Measurements from ENCODE around the gene ATP2B3. TPM values are rescaled to one million over a fixed set of nuclear protein-coding genes. Genes with fewer than 3 reads are reported as not detected.

The ATP2B3 gene
- total RNA-seq, 6 donors from 2014 or later: 0.10 to 0.55 (median 0.33) TPM; not detected in 2

DNA sequence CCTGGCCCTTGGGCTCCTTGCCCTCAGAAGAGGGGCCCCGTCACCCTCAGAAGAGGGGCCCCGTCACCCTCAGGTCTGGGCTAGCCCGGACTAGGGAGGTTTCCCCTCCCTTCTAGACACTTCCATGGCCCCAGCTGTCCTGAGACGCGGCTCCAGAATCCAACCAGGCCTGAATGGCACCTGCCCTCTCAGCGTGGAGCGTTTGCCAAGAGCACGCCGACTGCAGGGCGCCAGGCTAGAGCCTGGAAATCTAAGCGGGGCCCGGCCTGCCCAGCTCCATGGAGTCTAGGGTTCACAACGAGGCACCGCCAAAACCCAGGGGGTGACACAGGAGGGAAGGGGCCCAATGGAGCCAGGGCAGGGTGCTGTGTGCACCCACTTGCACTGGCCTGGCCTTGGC is 7.8 kb upstream of the ATP2B3 start:
- H3K27me3 ChIP-seq: no peaks in the 10 kb centered on the region
- 88% methylated on average over 11 of the region's 14 CpGs; no CpG with 5 or more reads in 1 of the 2 donors for WGBS, 2 donors
- H3K4me1 ChIP-seq: peaks cover 0 to 5% (median 0%) of the 10 kb centered on the region in 4 donors
- no peak overlapping the region for H3K27ac ChIP-seq
- DNase-seq: no peak
- no peak overlapping the region for H3K4me3 ChIP-seq
- no peaks in the 10 kb centered on the region for H3K36me3 ChIP-seq
- TF ChIP-seq POLR2AphosphoS5 (IDR thresholded peaks at IDR 0.05): no peak
- TF ChIP-seq, protein P1, sequence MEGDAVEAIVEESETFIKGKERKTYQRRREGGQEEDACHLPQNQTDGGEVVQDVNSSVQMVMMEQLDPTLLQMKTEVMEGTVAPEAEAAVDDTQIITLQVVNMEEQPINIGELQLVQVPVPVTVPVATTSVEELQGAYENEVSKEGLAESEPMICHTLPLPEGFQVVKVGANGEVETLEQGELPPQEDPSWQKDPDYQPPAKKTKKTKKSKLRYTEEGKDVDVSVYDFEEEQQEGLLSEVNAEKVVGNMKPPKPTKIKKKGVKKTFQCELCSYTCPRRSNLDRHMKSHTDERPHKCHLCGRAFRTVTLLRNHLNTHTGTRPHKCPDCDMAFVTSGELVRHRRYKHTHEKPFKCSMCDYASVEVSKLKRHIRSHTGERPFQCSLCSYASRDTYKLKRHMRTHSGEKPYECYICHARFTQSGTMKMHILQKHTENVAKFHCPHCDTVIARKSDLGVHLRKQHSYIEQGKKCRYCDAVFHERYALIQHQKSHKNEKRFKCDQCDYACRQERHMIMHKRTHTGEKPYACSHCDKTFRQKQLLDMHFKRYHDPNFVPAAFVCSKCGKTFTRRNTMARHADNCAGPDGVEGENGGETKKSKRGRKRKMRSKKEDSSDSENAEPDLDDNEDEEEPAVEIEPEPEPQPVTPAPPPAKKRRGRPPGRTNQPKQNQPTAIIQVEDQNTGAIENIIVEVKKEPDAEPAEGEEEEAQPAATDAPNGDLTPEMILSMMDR (IDR thresholded peaks at IDR 0.05): no peak
- TF ChIP-seq POLR2A (IDR thresholded peaks at IDR 0.05): no peak
- TF ChIP-seq EP300 (IDR thresholded peaks at IDR 0.05): no peak
- no peaks in the 10 kb centered on the region for H3K9me3 ChIP-seq
- no peak for ATAC-seq (ENCODE audit: low FRiP score in 2 of 2)

DNA sequence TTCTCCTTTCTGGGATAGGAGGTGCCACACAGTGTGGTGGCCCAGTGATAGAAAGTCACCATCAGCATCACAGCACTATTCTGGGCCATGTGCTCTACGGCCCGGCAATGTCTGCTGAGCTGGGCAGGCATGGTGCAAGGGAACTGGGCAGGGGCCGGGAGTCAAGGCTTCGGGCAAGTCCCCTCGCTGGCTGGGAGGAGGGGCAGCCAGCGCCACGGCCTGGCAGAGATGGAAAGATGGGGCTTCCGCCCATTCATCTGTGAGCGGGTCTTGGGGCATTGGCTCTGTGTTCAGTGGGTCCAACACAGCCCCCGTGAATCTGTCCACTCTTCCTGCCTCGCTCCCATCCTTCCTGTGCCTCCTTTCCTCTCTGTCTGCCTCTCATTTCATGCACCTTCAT is 7.1 kb upstream of the ATP2B3 start:
- H3K4me3 ChIP-seq: no peak overlapping the region
- H3K27ac ChIP-seq: no peak overlapping the region
- H3K36me3 ChIP-seq: no peaks in the 10 kb centered on the region
- no peaks in the 10 kb centered on the region for H3K27me3 ChIP-seq
- H3K4me1 ChIP-seq: peaks cover 0 to 5% (median 0%) of the 10 kb centered on the region in 4 donors
- no peak for DNase-seq
- TF ChIP-seq POLR2AphosphoS5 (IDR thresholded peaks at IDR 0.05) (no peak), POLR2A (IDR thresholded peaks at IDR 0.05) (no peak), EP300 (IDR thresholded peaks at IDR 0.05) (no peak)
- TF ChIP-seq, protein P1 (IDR thresholded peaks at IDR 0.05): no peak
- H3K9me3 ChIP-seq: no peaks in the 10 kb centered on the region
- no peak for ATAC-seq (ENCODE audit: low FRiP score in 2 of 2)
- WGBS, 2 donors: 67 to 76% methylated on average over 2 to 11 of the region's 11 CpGs

GRCh38 chrX:153511784-153512500 is 5.5 kb upstream of the ATP2B3 start:
- 78 to 80% methylated on average over 1 to 16 of the region's 17 CpGs for WGBS, 2 donors
- peaks cover 0 to 5% (median 0%) of the 10 kb centered on the region in 4 donors for H3K4me1 ChIP-seq
- peaks cover 0 to under 1% (median 0%) of the 10 kb centered on the region in 4 donors for H3K27me3 ChIP-seq
- no peaks in the 10 kb centered on the region for H3K9me3 ChIP-seq
- no peaks in the 10 kb centered on the region for H3K36me3 ChIP-seq
- ATAC-seq (ENCODE audit: low FRiP score in 2 of 2) (no peak), DNase-seq (no peak)
- no peak overlapping the region for H3K4me3 ChIP-seq
- no peak overlapping the region for H3K27ac ChIP-seq
- TF ChIP-seq POLR2A (IDR thresholded peaks at IDR 0.05) (no peak), EP300 (IDR thresholded peaks at IDR 0.05) (no peak), POLR2AphosphoS5 (IDR thresholded peaks at IDR 0.05) (no peak)
- TF ChIP-seq, protein P1 (IDR thresholded peaks at IDR 0.05): no peak

DNA sequence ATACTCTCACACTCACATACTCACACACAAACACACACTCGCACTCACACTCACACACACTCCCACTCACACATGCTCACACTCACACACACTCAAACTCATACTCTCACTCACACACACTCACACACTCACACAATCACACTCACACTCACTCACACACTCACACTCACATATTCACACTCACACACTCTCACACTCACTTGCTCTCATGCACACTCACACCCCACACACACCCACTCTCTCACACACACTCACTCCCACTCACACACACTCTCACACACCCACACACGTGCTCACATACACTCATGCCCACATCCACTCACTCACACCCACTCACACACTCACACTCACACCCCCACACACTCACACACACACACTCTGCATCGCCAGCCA is 4.9 kb upstream of the ATP2B3 start:
- H3K27ac ChIP-seq: no peak overlapping the region
- H3K36me3 ChIP-seq: no peaks in the 10 kb centered on the region
- no peak for DNase-seq
- peaks cover 0 to 4% (median 0%) of the 10 kb centered on the region in 4 donors for H3K4me1 ChIP-seq
- ATAC-seq (ENCODE audit: low FRiP score in 2 of 2): no peak
- TF ChIP-seq POLR2AphosphoS5 (IDR thresholded peaks at IDR 0.05): no peak
- TF ChIP-seq EP300 (IDR thresholded peaks at IDR 0.05): no peak
- TF ChIP-seq, protein P1 (IDR thresholded peaks at IDR 0.05): no peak
- no peak for TF ChIP-seq POLR2A (IDR thresholded peaks at IDR 0.05)
- H3K9me3 ChIP-seq: no peaks in the 10 kb centered on the region
- H3K27me3 ChIP-seq: peaks cover 0 to 6% (median 0%) of the 10 kb centered on the region in 4 donors
- no peak overlapping the region for H3K4me3 ChIP-seq
- 61 to 73% methylated on average over 3 of the region's 3 CpGs for WGBS, 2 donors

DNA sequence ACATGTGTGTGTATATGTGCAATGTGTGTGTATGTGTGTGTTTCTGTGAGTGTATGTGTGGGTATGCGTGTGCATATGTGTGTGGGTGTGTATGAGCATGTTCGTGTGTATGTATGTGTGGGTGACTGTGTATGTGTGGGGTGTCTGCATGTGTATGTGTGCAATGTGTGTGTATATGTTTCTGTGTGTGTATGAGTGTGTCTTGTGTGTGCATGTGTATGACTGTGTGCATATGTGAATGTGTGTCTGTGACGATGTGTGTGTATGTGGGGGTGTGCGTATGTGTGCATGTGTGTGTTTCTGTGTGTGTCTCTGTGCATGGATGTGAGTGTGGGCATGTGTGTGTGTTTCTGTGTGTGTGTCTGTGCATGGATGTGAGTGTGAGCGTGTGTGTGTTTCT is 4.2 kb upstream of the ATP2B3 start:
- Histone ChIP-seq H3K4me3 (no peak overlapping the region), H3K4me1 (peaks cover 0 to 9% (median 0%) of the 10 kb centered on the region in 4 donors), H3K27ac (no peak overlapping the region), H3K27me3 (peaks cover 0 to 14% (median 0%) of the 10 kb centered on the region in 4 donors), H3K36me3 (no peaks in the 10 kb centered on the region), H3K9me3 (no peaks in the 10 kb centered on the region)
- 76 to 82% methylated on average over 2 to 5 of the region's 5 CpGs for WGBS, 2 donors
- ATAC-seq (ENCODE audit: low FRiP score in 2 of 2): no peak
- TF ChIP-seq EP300 (IDR thresholded peaks at IDR 0.05): no peak
- TF ChIP-seq, protein P1 (IDR thresholded peaks at IDR 0.05): no peak
- no peak for TF ChIP-seq POLR2A (IDR thresholded peaks at IDR 0.05)
- no peak for TF ChIP-seq POLR2AphosphoS5 (IDR thresholded peaks at IDR 0.05)
- no peak for DNase-seq

Measured in upper lobe of left lung (tissue), 6 donors.